Duodenal mucosa (tissue), 2 donors: ENCODE data around the gene MEIKIN.

ENCODE experiments used
- H3K27ac ChIP-seq: one replicate; pipeline ENCODE4 v1.7.0; 2013; ENCODE audit warnings: low read depth, low read length
- H3K27me3 ChIP-seq, 2 donors: one replicate each; pipeline ENCODE4 v1.7.0; 2013; ENCODE audit warnings: low read length in 2 of 2, control low read depth in 1 of 2; ENCODE audit not compliant: insufficient read depth in 2 of 2, control insufficient read depth in 1 of 2
- H3K36me3 ChIP-seq, 2 donors: one replicate each; pipeline ENCODE4 v1.7.0; 2013; ENCODE audit warnings: low read length in 2 of 2, control low read depth in 1 of 2; ENCODE audit not compliant: insufficient read depth in 2 of 2, control insufficient read depth in 1 of 2
- H3K4me1 ChIP-seq, 2 donors: one replicate each; pipeline ENCODE4 v1.7.0; 2013; ENCODE audit warnings: low read length in 2 of 2, control low read depth in 1 of 2; ENCODE audit not compliant: insufficient read depth in 2 of 2, control insufficient read depth in 1 of 2
- H3K4me3 ChIP-seq, 2 donors: one replicate each; pipeline ENCODE4 v1.7.0; 2013; ENCODE audit warnings: low read length in 2 of 2, low read depth in 1 of 2
- H3K9ac ChIP-seq, 2 donors: one replicate each; pipeline ENCODE4 v1.7.0; 2013; ENCODE audit warnings: low read length in 2 of 2, low read depth in 1 of 2
- H3K9me3 ChIP-seq, 2 donors: one replicate each; pipeline ENCODE4 v1.7.0; 2013; ENCODE audit warnings: low read length in 2 of 2, control low read depth in 1 of 2; ENCODE audit not compliant: control insufficient read depth in 1 of 2

The MEIKIN gene

DNA sequence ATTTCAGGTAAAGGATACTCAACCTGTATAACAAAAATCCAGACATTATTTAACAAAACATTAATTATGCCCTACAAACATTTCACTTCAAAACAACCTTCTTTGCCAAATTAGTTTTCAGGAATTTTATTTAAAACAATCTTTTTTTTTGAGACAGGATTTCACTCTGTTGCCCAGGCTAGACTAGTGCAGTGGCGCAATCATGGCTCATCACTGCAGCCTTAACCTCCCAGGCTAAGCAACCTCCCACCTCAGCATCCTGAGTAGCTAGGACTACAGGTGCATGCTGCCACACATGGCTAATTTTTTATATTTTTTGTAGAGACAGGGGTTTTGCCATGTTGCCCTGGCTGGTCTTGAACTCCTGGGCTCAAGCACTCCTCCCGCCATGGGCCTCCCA lies 152.6 kb downstream of the MEIKIN start:
- no peaks in the 10 kb centered on the region for H3K9me3 ChIP-seq
- H3K4me1 ChIP-seq, result peaks cover 5 to 14% of the 10 kb centered on the region in 2 donors
- H3K27ac ChIP-seq, result no peak overlapping the region
- H3K4me3 ChIP-seq, result no peak overlapping the region
- H3K9ac ChIP-seq, result no peak overlapping the region
- no peaks in the 10 kb centered on the region for H3K36me3 ChIP-seq
- no peaks in the 10 kb centered on the region for H3K27me3 ChIP-seq

DNA sequence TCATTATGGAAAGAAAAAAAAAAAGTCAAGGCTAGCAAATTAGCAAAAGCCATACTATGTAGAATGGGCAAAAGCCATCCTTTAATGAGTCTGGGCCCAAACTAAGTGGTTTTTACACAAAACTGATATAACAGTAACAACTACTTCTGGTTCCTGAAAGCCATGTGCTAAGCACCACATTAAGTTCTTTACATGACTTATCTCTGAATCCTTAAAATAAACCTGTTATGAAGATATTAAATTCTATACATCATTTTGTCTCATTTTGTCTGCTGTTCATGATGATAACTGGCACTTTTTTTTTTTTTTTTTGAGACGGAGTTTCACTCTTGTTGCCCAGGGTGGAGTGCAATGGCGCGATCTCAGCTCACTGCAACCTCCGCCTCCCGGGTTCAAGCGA lies 153.6 kb downstream of the MEIKIN start:
- Histone ChIP-seq H3K4me3 (no peak overlapping the region), H3K4me1 (peaks cover 10 to 19% of the 10 kb centered on the region in 2 donors), H3K9ac (no peak overlapping the region), H3K9me3 (no peaks in the 10 kb centered on the region), H3K27ac (no peak overlapping the region), H3K36me3 (no peaks in the 10 kb centered on the region), H3K27me3 (no peaks in the 10 kb centered on the region)

DNA sequence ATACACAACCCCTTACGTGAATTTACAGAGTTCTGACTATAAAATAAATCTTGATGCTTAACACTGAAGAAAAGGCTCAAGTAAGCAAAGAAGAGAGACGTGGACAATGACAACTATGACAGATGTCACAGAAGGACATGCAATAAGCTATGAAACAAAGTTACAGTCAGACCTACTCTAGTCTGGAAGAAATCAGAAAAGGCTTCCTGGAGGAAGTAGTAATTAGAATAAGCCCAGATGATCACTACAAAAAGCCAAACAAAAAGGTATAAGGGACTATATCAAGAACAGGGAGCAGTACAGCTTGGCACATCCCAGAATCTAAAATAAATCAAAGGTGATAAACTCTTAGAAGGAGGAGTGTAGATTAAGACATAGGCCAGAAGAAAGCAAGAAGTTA lies 154.9 kb downstream of the MEIKIN start:
- Histone ChIP-seq H3K27me3 (no peaks in the 10 kb centered on the region), H3K27ac (no peak overlapping the region), H3K4me3 (no peak overlapping the region), H3K9ac (no peak overlapping the region), H3K36me3 (no peaks in the 10 kb centered on the region), H3K4me1 (peaks cover 10 to 20% of the 10 kb centered on the region in 2 donors), H3K9me3 (no peaks in the 10 kb centered on the region)

DNA sequence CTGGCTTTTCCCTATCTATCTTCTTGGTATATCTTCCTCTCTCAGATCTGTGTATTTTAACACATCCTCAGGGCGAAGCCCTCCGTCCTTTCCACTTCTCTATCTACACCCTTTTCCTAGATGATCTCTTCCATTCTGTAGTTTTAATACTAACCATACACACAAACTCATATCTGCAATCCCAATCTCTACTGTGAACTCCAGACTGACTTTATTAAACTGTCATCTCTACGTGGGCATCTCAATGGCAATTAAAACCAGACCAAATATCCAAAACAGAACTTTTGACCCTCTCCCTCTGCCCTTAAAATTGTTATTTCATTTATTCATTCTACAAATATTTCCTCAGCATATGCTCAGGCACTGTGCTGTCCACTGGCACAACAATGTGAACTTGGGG lies 155.7 kb downstream of the MEIKIN start:
- Histone ChIP-seq H3K4me1 (peaks cover 10 to 17% of the 10 kb centered on the region in 2 donors), H3K27ac (no peak overlapping the region)

DNA sequence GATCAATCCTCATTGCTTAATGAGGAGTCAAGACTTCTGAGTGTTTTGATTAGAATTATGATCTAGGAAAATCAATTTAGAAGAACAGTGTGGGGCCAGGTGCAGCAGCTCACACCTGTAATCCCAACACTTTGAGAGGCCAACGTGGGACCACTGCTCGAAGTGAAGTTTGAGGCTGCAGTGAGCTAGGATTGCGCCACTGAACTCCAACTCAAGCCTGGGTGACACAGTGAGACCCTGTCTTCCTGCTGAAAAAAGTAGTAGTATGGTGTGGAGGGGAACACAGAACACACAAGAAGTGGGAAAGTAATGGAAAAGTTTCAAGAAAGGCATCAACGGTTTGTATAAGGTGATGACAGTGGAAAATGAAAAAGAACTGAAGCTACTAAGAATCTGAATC lies 157.7 kb downstream of the MEIKIN start:
- H3K9ac ChIP-seq, result no peak overlapping the region
- H3K27ac ChIP-seq, result no peak overlapping the region
- H3K4me3 ChIP-seq, result no peak overlapping the region
- no peaks in the 10 kb centered on the region for H3K36me3 ChIP-seq
- H3K27me3 ChIP-seq, result no peaks in the 10 kb centered on the region
- H3K9me3 ChIP-seq, result no peaks in the 10 kb centered on the region
- H3K4me1 ChIP-seq, result peaks cover 6 to 12% of the 10 kb centered on the region in 2 donors

More for the DNA sequence above, 155.7 kb downstream of the MEIKIN start:
- Histone ChIP-seq H3K9ac (no peak overlapping the region), H3K4me3 (no peak overlapping the region), H3K9me3 (no peaks in the 10 kb centered on the region), H3K36me3 (no peaks in the 10 kb centered on the region), H3K27me3 (no peaks in the 10 kb centered on the region)

DNA sequence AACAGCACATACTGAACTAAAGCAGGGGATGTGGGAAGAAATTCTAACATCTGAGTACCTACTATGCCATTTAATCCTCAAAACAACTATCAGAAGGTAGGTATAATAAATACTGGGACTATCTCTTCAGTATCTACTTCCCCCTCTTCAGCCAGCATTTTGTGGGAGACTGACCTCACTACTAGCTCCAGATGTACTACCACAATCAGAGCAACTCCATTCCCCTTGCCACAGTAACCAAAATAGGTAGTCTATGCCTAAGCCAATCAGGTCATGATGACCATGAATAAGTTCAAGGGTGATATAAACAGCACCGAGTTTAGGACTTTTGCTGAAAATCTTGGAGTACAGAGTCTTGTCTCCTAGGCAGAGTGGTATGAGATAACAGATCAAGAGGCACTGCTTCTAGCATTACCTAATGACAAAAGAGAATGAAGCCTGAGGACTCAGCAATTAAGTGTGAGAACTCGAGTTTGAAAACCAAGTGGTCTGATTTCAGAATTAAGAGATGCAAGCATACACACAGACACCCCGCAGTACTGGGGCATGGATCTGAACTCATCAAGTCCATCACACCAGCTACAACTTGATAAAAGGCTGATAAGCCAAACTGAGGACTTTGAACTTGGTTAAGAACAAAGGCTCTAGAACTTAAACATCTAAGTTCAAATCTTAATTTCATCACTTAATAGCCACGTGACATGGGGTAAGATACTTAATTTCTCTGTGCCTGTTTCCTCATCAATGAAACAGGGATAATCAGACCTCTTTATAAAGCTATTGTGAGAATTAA lies 158.4 kb downstream of the MEIKIN start:
- Histone ChIP-seq H3K4me1 (peaks cover 6 to 12% of the 10 kb centered on the region in 2 donors), H3K9me3 (no peaks in the 10 kb centered on the region)

DNA sequence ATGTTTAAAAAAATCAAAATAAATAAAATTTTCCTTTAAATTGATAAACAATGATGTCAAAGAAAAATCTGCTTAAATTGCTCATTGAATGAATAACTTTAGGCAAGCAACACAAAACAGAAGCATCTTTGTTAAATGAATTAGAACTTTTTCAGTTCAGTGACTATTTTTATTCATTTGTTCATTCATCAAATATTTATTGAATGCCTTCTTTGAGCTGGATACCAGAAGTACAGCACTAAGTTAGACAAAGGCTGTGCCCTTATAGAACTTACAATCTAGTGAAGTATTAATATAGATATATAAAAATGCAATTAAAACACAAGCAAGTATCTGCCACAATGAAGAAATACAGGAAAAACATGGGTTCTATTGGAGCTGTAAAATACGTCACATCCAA lies 159.4 kb downstream of the MEIKIN start:
- Histone ChIP-seq H3K9me3 (no peaks in the 10 kb centered on the region), H3K9ac (no peak overlapping the region), H3K27me3 (no peaks in the 10 kb centered on the region), H3K27ac (no peak overlapping the region), H3K4me3 (no peak overlapping the region), H3K36me3 (no peaks in the 10 kb centered on the region), H3K4me1 (peaks cover 6 to 12% of the 10 kb centered on the region in 2 donors)

More for the DNA sequence above, 158.4 kb downstream of the MEIKIN start:
- Histone ChIP-seq H3K9ac (no peak overlapping the region), H3K27me3 (no peaks in the 10 kb centered on the region), H3K36me3 (no peaks in the 10 kb centered on the region), H3K27ac (no peak overlapping the region), H3K4me3 (no peak overlapping the region)

DNA sequence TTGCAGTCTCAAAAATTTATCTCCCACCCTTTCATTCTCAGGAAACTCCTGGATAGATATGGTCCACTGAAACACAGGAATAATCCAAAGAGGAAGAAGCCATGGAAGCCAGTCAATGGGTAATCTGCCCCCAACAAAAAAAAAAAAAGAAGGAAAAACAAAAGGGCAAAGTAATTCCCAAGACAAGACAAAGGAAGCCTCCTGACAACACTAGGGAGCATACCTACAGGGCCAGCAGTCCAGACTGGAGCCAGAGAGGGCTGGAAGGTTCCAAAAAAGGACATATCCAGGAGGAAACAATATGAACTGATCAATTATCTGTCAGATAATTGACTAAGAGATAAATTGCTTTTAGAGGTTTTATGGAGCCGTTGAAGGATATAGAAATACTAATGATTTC lies 161.6 kb downstream of the MEIKIN start:
- Histone ChIP-seq H3K9ac (no peak overlapping the region), H3K9me3 (no peaks in the 10 kb centered on the region), H3K36me3 (no peaks in the 10 kb centered on the region), H3K4me3 (no peak overlapping the region), H3K27ac (no peak overlapping the region), H3K27me3 (no peaks in the 10 kb centered on the region), H3K4me1 (peaks cover 6 to 12% of the 10 kb centered on the region in 2 donors)

DNA sequence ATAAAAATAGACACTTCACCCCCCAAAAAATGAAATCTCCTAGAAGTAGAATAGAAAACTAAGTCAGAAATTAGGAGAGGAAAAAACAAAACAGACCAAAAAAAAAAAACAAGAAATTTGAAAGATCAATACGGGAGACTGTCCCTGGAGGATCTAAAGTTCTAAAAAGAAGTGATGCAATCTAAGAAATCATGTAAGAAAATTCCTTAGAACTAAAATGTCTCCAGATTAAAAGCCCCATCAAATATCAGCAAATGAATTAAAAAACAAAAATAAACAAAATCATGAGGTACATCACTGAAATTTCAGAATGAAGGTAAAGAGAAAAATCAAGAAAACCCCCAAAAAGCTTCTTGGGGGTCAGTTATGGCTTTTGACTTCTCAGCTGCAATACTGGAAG lies 162.1 kb downstream of the MEIKIN start:
- peaks cover 6 to 12% of the 10 kb centered on the region in 2 donors for H3K4me1 ChIP-seq
- H3K4me3 ChIP-seq, result no peak overlapping the region
- H3K9ac ChIP-seq, result no peak overlapping the region

DNA sequence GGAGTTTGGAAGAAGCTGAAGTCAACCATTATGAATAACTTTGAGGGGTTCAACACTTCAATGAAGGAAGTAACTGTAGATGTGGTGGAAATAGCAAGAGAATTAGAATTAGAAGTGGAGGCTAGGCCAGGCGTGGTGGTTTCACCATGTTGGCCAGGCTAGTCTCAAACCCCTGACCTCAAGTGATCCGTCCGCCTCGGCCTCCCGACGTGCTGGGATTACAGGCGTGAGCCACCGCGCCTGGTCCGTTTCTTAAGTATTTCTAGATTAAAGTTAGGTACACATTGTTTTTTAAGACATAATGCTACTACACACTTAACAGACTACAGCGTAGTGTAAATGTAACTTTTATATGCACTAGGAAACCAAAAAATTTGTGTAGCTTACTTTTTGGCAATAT lies 162.7 kb downstream of the MEIKIN start:
- Histone ChIP-seq H3K4me3 (no peak overlapping the region), H3K9me3 (no peaks in the 10 kb centered on the region), H3K4me1 (peaks cover 2 to 9% of the 10 kb centered on the region in 2 donors), H3K36me3 (no peaks in the 10 kb centered on the region), H3K27me3 (no peaks in the 10 kb centered on the region), H3K9ac (no peak overlapping the region), H3K27ac (no peak overlapping the region)

More for the DNA sequence above, 162.1 kb downstream of the MEIKIN start:
- Histone ChIP-seq H3K36me3 (no peaks in the 10 kb centered on the region), H3K9me3 (no peaks in the 10 kb centered on the region), H3K27ac (no peak overlapping the region), H3K27me3 (no peaks in the 10 kb centered on the region)
